Measurements from ENCODE around the gene XAGE3. TPM values are rescaled to one million over a fixed set of nuclear protein-coding genes. Genes with fewer than 3 reads are reported as not detected.
"Not testable (repeated sequence)": the region's sequence is repeated elsewhere in the genome, so short reads cannot be mapped to it uniquely, and the experiment has no call there.

The XAGE3 gene, protein sequence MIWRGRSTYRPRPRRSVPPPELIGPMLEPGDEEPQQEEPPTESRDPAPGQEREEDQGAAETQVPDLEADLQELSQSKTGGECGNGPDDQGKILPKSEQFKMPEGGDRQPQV
- total RNA-seq (not detected), polyA plus RNA-seq (not detected)

DNA sequence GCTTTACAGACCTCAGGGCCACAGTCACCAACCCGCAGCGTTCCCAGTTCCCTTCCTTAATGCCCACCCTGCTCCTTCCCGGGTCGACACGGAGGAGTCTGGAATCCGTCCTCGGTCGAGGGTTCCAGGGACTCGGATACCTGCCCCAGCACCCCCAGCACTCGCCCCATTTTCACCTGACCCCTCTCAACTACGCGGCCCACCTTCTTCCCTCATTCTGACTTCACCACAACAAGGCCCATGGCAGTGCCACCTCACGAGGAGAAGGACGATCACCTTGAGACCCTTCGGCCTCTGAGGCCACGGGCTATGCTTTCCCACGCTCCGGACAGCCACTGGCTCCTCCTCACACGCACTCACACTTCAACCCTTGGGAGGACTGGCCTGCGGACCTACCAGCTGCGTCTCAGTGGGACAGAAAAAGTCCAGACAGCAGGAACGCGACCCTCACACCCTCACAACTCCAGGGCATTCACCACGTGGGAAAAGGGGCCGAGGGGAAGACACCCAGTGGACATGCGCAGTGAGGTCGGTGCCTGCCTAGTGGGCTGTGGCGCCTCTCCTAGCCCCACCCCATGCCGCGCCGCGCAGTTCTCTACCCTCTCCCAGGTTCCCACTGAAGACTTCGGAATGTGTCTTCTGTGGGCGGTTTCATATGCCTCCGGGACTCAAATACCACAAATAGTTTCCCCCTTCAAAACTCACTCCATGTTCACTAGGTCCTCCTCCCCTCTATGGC, at the start of gene XAGE3:
Gene XAGE3 (minus strand): TSS at position 474 of the 739 bp plus-strand sequence. CDS start 950 bp downstream, outside the sequence.
- no peaks in the 10 kb centered on the region for H3K36me3 Mint-ChIP-seq
- H3K4me1 Mint-ChIP-seq = no peaks in the 10 kb centered on the region
- no peak for DNase-seq
- H3K27me3 Mint-ChIP-seq = peaks cover 4% of the 10 kb centered on the region
- no peak within 1 kb of the TSS for H3K27ac ChIP-seq (ENCODE audit: insufficient read depth, low read length, poor library complexity, severe bottlenecking)
- H3K4me3 ChIP-seq (ENCODE audit: low read depth, low read length) = no peak within 1 kb of the TSS
- H3K36me3 ChIP-seq (ENCODE audit: control insufficient read depth, insufficient read depth, low read length) = no peaks in the 10 kb centered on the region
- no peak within 1 kb of the TSS for H3K4me3 Mint-ChIP-seq
- peaks cover 0 to 4% (median 0%) of the 10 kb centered on the region in 7 donors for H3K9me3 Mint-ChIP-seq
- H3K27me3 ChIP-seq (ENCODE audit: control insufficient read depth, insufficient read depth, low read length) = no peaks in the 10 kb centered on the region
- H3K4me1 ChIP-seq (ENCODE audit: control insufficient read depth, insufficient read depth, low read length, poor library complexity, severe bottlenecking) = no peaks in the 10 kb centered on the region
- H3K9me3 ChIP-seq (ENCODE audit: control insufficient read depth in 2 of 2, low read length in 2 of 2) = no peaks in the 10 kb centered on the region
- H3K27ac Mint-ChIP-seq = no peak within 1 kb of the TSS
- ATAC-seq (ENCODE audit: low read depth in 2 of 2) = no peak

DNA sequence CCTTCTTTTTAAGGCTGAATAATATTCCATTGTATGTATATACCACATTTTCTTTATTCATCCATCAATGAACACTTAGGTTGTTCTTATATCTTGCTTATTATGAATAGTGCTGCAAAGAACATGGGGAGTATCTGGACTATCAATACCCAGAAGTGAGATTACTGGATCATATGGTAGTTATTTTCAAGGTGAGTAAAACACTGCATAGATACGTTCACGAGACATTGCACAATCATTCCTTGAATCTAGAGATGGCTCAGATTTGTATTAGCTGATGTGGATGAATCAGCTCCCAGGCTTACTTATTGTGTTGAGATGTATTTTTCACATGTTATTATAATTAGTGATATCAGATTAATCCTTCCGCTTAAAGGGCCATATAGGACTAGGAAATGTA, 46.8 kb upstream of the XAGE3 start:
- H3K27ac Mint-ChIP-seq; ATAC-seq (ENCODE audit: low read depth in 2 of 2); H3K4me3 Mint-ChIP-seq; H3K27me3 Mint-ChIP-seq; H3K36me3 Mint-ChIP-seq; H3K4me3 ChIP-seq (ENCODE audit: low read depth, low read length); H3K36me3 ChIP-seq (ENCODE audit: control insufficient read depth, insufficient read depth, low read length); H3K4me1 Mint-ChIP-seq; H3K4me1 ChIP-seq (ENCODE audit: control insufficient read depth, insufficient read depth, low read length, poor library complexity, severe bottlenecking); H3K27me3 ChIP-seq (ENCODE audit: control insufficient read depth, insufficient read depth, low read length); H3K9me3 Mint-ChIP-seq; H3K9me3 ChIP-seq (ENCODE audit: control insufficient read depth in 2 of 2, low read length in 2 of 2); H3K27ac ChIP-seq (ENCODE audit: insufficient read depth, low read length, poor library complexity, severe bottlenecking); DNase-seq: not testable (repeated sequence)

DNA sequence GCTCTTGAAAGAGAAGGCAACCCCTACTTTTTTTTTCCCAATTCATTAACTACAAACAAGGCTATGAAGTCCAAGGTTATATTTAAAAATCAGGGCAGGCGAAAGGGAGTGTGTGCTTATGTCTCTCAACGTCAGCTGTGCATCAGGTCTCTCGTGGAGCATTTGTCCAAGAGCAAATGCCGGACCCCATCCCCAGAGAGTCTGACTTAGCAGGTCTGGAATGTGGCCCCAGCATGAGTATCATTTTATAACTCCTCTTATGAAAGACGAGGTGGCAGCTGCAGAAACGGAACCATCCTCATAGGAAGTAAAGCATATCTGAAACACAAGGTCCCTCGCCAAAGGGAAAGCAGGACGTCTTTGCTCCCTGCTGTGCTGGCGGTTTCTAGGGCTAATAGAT, 45.8 kb upstream of the XAGE3 start:
- not testable (repeated sequence) for H3K27me3 ChIP-seq (ENCODE audit: control insufficient read depth, insufficient read depth, low read length); H3K4me3 Mint-ChIP-seq

DNA sequence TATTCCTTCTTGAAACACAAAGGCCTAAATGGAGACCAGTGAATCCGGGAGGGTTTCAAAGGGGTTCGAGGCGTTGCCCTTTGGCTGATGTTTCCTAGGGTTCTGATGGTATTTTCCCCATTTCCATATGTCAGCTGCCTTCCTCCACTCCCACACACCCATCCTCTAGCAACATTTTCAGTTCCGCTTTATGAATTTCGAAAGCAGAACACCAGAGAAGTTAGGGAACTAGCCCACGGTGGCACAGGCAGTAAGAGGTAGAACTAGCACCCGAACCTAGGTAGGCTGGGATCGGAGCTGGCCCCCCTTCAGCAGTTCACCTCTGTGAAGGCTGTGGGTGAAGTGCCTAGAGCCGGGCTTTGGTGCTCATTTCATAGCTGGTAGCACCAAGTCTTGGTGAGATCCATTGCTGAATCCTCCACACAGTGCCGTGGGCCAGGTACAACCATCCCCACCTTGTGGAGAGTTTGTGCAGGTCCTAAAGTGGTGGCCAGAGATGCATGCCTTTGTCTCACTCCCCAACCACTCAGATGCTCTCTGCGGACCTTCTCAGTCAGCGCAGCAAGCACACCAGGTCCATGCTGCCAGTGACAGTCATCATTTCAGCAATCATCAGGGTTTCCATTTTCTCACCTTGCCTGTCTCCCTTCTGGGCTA, 41.6 kb upstream of the XAGE3 start:
- H3K36me3 Mint-ChIP-seq; H3K4me3 ChIP-seq (ENCODE audit: low read depth, low read length); H3K27me3 Mint-ChIP-seq: not testable (repeated sequence)

More for the DNA sequence above, 45.8 kb upstream of the XAGE3 start:
- H3K4me1 Mint-ChIP-seq; H3K27ac ChIP-seq (ENCODE audit: insufficient read depth, low read length, poor library complexity, severe bottlenecking); H3K4me3 ChIP-seq (ENCODE audit: low read depth, low read length); H3K36me3 ChIP-seq (ENCODE audit: control insufficient read depth, insufficient read depth, low read length); H3K9me3 Mint-ChIP-seq; H3K9me3 ChIP-seq (ENCODE audit: control insufficient read depth in 2 of 2, low read length in 2 of 2); H3K27me3 Mint-ChIP-seq; DNase-seq; H3K27ac Mint-ChIP-seq; H3K36me3 Mint-ChIP-seq; H3K4me1 ChIP-seq (ENCODE audit: control insufficient read depth, insufficient read depth, low read length, poor library complexity, severe bottlenecking); ATAC-seq (ENCODE audit: low read depth in 2 of 2): not testable (repeated sequence)

DNA sequence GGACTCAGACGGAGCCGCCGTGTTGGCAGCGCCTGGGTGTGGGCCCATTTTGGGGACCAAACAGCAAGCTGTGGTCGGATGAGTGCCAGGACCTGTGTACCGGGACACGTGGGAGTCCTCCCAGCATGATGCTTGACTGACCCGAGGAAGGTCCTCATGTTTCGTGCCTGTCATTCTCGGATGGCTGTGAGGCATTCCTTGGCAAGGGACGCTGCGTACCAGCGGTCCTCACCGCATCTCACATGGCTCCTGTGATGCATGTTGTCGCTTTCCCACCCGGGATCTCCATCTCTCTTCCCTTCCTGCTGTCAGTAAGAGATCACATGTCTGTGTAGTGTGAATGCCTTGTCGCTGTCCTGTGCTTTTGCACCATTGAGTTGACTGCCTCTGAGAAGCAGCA, 40.0 kb upstream of the XAGE3 start:
- not testable (repeated sequence) for H3K4me1 Mint-ChIP-seq; H3K4me3 ChIP-seq (ENCODE audit: low read depth, low read length); H3K27me3 Mint-ChIP-seq; H3K4me3 Mint-ChIP-seq; H3K36me3 ChIP-seq (ENCODE audit: control insufficient read depth, insufficient read depth, low read length); ATAC-seq (ENCODE audit: low read depth in 2 of 2); H3K4me1 ChIP-seq (ENCODE audit: control insufficient read depth, insufficient read depth, low read length, poor library complexity, severe bottlenecking); H3K36me3 Mint-ChIP-seq; H3K27me3 ChIP-seq (ENCODE audit: control insufficient read depth, insufficient read depth, low read length); DNase-seq; H3K27ac ChIP-seq (ENCODE audit: insufficient read depth, low read length, poor library complexity, severe bottlenecking); H3K9me3 Mint-ChIP-seq; H3K9me3 ChIP-seq (ENCODE audit: control insufficient read depth in 2 of 2, low read length in 2 of 2); H3K27ac Mint-ChIP-seq

More for the DNA sequence above, 41.6 kb upstream of the XAGE3 start:
- H3K9me3 Mint-ChIP-seq; H3K9me3 ChIP-seq (ENCODE audit: control insufficient read depth in 2 of 2, low read length in 2 of 2); H3K36me3 ChIP-seq (ENCODE audit: control insufficient read depth, insufficient read depth, low read length); DNase-seq; ATAC-seq (ENCODE audit: low read depth in 2 of 2); H3K4me3 Mint-ChIP-seq; H3K27ac Mint-ChIP-seq; H3K4me1 Mint-ChIP-seq; H3K27me3 ChIP-seq (ENCODE audit: control insufficient read depth, insufficient read depth, low read length); H3K4me1 ChIP-seq (ENCODE audit: control insufficient read depth, insufficient read depth, low read length, poor library complexity, severe bottlenecking); H3K27ac ChIP-seq (ENCODE audit: insufficient read depth, low read length, poor library complexity, severe bottlenecking): not testable (repeated sequence)

DNA sequence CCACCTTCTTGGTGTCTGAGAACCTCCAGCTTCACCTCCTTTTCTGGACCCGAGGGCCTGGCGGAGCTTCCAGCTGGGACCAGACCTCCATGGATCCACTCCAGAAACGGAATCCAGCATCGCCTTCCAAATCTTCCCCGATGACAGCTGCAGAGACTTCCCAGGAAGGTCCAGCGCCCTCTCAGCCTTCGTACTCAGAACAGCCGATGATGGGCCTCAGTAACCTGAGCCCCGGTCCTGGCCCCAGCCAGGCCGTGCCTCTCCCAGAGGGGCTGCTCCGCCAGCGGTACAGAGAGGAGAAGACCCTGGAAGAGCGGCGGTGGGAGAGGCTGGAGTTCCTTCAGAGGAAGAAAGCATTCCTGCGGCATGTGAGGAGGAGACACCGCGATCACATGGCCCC, 39.3 kb upstream of the XAGE3 start:
- DNase-seq; H3K36me3 ChIP-seq (ENCODE audit: control insufficient read depth, insufficient read depth, low read length); H3K4me1 Mint-ChIP-seq; ATAC-seq (ENCODE audit: low read depth in 2 of 2); H3K9me3 ChIP-seq (ENCODE audit: control insufficient read depth in 2 of 2, low read length in 2 of 2); H3K36me3 Mint-ChIP-seq; H3K4me3 ChIP-seq (ENCODE audit: low read depth, low read length); H3K27me3 Mint-ChIP-seq; H3K4me1 ChIP-seq (ENCODE audit: control insufficient read depth, insufficient read depth, low read length, poor library complexity, severe bottlenecking); H3K9me3 Mint-ChIP-seq; H3K27ac Mint-ChIP-seq; H3K4me3 Mint-ChIP-seq; H3K27ac ChIP-seq (ENCODE audit: insufficient read depth, low read length, poor library complexity, severe bottlenecking); H3K27me3 ChIP-seq (ENCODE audit: control insufficient read depth, insufficient read depth, low read length): not testable (repeated sequence)

DNA sequence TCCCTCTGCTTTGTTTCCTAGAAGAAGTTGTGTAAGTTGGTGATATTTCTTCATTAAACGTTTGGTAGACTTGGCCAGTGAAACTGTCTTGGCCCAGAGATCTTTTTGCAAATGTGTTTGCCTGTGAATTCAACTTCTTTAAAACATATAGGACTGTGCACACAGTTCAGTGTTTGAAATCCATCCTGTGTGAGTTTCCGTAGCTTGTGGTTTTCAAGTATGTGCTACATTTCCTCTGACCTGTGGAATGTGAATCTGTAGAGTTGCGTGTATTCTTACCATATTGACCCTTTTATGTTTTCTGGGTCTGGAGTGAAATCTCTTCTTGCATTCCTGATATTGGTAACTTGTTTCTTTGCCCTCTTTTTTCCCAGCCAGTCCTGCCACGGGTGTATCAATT, 38.2 kb upstream of the XAGE3 start:
- not testable (repeated sequence) for H3K27ac ChIP-seq (ENCODE audit: insufficient read depth, low read length, poor library complexity, severe bottlenecking); H3K4me3 Mint-ChIP-seq; DNase-seq; H3K4me1 ChIP-seq (ENCODE audit: control insufficient read depth, insufficient read depth, low read length, poor library complexity, severe bottlenecking); ATAC-seq (ENCODE audit: low read depth in 2 of 2); H3K4me3 ChIP-seq (ENCODE audit: low read depth, low read length); H3K27me3 Mint-ChIP-seq; H3K36me3 Mint-ChIP-seq; H3K9me3 ChIP-seq (ENCODE audit: control insufficient read depth in 2 of 2, low read length in 2 of 2); H3K9me3 Mint-ChIP-seq; H3K27me3 ChIP-seq (ENCODE audit: control insufficient read depth, insufficient read depth, low read length); H3K4me1 Mint-ChIP-seq; H3K27ac Mint-ChIP-seq; H3K36me3 ChIP-seq (ENCODE audit: control insufficient read depth, insufficient read depth, low read length)

DNA sequence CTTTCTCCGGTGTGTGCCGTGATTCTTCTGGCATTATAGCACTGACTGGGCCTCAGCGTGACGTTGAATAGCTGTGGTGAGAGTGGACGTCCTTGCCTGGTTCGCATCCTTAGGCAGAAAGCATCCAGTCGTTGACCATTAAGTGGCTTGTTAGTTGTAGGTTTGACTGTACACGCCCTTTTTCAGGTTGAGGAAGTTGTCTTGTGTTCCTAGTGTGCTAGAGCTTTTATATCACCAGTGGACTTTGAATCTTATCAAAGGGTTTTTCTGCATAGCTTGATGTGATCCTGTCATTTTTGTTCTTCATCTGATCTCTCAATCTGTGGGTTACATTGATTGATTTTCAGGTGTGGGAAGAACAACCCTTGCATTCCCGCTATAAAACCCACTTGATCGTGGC, 37.6 kb upstream of the XAGE3 start:
- not testable (repeated sequence) for H3K4me3 ChIP-seq (ENCODE audit: low read depth, low read length); H3K27me3 ChIP-seq (ENCODE audit: control insufficient read depth, insufficient read depth, low read length); H3K4me1 ChIP-seq (ENCODE audit: control insufficient read depth, insufficient read depth, low read length, poor library complexity, severe bottlenecking); H3K27me3 Mint-ChIP-seq; H3K9me3 Mint-ChIP-seq; H3K4me1 Mint-ChIP-seq; ATAC-seq (ENCODE audit: low read depth in 2 of 2); H3K27ac Mint-ChIP-seq; H3K4me3 Mint-ChIP-seq; H3K27ac ChIP-seq (ENCODE audit: insufficient read depth, low read length, poor library complexity, severe bottlenecking); H3K36me3 Mint-ChIP-seq; H3K9me3 ChIP-seq (ENCODE audit: control insufficient read depth in 2 of 2, low read length in 2 of 2); DNase-seq; H3K36me3 ChIP-seq (ENCODE audit: control insufficient read depth, insufficient read depth, low read length)

Data from CD4-positive, CD25-positive, alpha-beta regulatory T cell (primary cell).